Measurements from ENCODE around the gene CREG1.
"Not testable (repeated sequence)": the region's sequence is repeated elsewhere in the genome, so short reads cannot be mapped to it uniquely, and the experiment has no call there.

The CREG1 gene

GRCh38 chr1:167563579-167564246 is 10.2 kb upstream of the CREG1 start:
- DNase-seq = no peak

GRCh38 chr1:167562702-167563101 is 9.1 kb upstream of the CREG1 start:
- no peak for DNase-seq

DNA sequence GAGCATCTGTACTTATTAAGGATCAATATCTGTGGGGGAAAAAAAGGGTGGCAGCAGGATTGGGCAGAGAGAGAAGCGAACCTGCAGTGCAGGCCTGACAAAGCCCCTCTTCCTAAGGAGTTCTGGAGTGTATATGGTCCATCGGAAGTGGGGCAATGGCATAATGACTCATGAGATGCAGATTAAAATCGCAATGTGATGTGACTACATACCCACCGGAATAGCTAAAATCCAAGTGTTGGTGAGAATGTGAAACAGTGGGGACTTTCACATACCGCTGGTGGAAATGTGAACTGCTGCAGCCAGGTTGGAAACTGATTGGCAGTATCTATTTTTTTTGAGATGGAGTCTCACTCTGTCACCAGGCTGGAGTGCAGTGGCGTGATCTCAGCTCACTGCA is 8.2 kb upstream of the CREG1 start:
- no peak for DNase-seq

DNA sequence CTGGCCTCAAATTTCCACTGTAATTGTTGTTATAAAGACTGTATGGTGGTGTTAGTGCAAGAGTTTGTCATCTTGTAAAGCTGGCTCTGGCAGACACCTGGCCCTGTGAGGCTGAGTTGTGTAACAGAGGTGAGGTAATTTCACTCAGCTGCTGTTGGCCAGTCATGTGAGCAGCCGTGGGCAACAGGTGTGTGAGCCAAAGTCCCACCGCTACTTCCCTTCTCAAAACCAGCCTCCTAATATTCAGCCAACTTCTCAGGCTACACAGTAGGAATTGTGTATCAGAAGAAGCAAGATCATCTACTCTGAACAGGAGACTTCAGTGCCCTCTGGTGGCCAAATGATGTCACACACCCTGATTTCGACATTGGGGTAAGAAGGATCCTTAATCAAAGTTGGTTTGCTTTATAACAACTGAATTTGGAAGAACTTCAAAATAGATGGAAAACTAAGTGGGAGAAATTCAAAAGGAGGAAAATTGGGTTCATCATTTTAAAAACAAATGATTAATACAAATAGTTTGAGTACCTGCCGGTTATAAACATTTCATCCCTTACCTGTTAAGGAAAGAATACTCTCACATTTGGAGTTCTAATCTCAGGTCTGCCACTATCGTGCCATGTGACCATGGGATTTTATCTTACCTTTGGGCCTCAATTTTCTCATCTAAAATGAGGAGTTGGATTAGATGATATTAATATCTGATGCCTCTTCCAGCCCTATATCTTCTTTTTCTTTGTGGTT is 2.6 kb upstream of the CREG1 start:
- DNase-seq = peak; percentile 58

DNA sequence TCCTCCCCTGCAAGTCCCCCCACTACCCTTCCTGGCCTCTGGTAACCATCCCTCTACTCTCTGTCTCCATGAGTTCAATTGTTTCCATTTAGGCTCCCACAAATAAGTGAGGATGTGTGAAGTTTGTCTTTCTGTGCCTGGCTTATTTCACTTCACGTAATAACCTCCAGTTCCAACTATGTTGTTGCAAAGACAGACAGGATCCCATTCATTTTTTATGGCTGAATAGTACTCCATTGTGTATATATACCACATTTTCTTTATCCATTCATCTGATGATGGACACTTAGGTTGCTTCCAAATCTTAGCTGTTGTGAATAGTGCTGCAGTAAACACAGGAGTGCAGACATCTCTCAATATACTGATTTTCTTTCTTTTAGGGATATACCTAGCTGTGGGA is 1.5 kb upstream of the CREG1 start:
- DNase-seq = not testable (repeated sequence)

- DNase-seq = no peak
Observed at GRCh38 chr1:167554028-167554779, 642 bp upstream of the CREG1 start.

DNA sequence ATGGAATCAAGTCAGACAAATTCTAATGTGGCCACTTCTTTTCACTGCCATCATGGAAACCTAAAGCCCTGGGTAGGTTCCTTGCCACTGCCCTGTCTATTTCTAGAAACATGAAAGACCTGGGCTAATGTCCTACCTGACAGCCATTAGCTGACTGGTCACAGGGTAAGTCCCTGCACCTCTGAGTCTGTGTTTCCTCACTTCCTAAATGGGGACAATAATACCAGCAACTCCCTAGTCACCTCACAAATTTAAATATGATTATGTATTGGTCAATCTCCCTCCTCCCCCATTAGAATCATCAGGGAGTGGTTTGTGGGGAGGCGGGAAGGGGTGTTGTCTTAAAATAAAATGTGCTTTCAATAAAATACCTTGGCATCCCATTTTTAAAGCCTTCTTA is 2.2 kb downstream of the CREG1 start:
- no peak for DNase-seq

- DNase-seq = no peak
Observed at GRCh38 chr1:167548059-167548932, 5.3 kb downstream of the CREG1 start.

DNA sequence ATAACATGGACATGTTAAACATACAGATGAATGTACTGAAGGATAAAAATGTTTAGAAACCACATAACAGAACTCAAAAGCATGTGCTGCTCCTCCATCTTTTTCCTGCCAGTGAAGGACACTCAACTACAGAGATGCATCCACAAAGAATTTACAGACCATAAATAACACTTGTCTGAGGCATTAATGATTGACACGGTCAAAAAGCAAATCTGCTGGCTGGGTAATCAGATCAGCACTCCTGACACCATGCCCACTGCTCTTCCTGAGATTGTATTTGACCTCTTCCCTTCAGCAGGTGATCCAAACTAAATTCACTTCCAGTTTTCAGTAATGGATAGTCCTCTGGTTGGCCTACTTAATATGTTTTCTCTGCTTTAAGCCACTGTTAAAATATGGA is 6.6 kb downstream of the CREG1 start:
- DNase-seq = no peak

GRCh38 chr1:167545349-167545748 is 8.2 kb downstream of the CREG1 start:
- DNase-seq = no peak

GRCh38 chr1:167544447-167545093 is 9.0 kb downstream of the CREG1 start:
- DNase-seq = no peak

DNA sequence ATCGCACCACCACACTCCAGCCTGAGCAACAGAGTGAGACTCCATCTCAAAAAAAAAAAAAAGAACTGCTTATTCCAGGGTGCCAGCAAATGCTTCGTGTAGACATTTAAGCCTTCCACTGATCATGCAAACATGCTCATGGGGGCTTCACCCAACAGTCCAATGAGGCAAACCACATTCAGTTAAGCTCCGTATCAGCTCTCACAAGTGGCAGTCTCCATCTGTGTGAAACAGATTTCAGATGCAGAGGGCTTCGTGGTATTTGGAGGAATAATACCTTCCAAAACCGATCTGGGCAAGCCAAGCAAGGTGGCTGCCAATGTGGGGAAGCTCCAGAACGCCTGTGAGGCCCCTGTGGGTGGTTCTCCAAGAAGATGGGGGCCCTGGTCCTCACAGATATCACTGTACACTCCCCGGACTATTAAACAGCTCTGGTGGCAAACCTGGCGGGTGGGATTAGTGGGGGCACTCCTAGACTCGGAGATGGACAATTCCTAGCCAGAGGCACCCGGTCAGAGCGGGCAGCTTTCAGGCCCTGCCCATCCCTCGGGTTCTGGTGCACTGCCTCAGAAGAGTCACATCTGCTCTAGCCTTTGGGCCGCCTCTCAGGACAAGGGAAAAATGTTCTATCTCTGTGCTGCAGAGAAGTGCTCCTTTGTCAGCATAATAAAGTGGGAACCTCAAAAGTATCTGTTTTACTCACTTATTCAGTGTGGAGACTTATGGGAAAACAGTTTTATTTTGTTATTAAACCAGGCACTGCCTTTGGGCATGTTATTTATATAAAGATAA is 10.2 kb downstream of the CREG1 start:
- DNase-seq = no peak

DNA sequence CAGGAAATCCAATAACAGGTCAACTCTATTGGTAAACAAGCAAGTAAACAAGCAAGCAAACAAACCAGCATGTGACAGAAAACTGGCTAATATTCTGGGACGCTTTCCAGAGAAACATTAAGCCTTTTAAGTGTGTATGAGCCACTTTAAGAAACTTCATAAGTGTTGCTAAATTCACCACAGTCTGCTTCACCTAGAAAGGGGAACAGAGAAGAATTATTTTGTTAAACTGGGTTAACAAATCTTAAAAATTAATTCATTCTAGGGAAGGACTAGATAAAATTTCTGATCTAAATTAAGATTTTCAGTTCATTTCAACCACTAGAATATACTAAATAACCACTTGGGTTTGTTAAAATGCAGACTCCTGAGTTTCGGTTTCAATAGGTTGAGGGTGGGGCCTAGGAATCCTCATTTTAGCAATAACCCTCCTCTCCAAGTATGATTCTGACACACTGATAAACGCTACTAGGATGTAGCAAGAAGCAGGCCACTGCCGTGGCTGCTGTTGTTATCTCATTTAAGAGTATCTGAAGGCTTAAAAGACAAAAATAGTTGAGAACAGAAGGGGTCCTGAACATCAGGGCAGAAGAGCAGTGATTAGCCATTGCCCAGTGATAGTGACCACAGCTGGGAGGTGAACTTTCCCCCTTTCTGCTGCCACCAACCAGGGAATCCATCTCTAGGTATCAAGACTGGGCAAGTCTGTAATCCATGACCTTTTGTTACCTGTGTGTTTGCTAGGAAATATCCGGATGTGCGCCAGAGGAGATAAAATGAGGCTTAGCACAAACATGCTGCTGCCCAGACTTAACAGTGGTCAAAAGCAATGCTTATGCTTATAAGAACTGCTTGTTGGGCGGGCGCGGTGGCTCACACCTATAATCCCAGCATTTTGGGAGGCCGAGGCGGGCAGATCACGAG is 11.2 kb downstream of the CREG1 start:
- DNase-seq = no peak

DNA sequence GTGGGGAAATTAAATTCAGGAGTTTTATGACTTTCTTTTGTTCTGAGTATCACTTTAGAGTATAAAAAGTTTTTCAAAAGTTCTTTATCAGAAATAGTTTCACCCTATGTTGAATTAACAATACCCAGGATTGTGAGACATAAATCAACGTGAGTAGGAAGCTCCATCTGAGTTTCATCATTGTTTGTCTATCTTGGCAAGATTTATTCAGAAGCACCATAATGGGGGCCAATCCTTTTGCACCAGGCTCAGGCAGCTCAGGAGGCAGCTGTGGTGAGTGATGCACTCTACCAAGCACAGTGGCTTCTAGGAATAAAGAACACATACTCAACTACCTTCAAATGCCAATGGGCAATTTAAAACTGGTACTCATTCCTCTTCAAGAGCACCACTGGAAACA is 12.0 kb downstream of the CREG1 start:
- DNase-seq = no peak

DNA sequence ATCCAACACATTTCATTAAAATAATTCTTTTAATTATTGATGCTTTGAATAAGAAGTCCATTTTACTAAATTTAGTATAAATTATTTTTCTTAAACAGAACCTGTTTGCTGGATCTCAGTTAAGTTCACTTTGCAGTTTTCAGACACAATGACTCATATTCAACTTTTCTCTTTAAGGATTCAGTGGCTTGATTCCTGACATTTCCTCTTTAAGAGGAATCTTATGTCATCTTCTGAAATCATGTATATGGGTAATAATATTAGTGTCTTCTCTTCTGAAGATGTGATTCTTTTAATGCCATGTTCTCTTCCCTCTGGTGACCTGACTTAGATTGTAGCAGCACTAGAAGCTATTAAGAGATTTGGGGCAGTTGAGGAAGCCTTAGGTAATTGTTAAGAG is 12.6 kb downstream of the CREG1 start:
- DNase-seq = no peak

DNA sequence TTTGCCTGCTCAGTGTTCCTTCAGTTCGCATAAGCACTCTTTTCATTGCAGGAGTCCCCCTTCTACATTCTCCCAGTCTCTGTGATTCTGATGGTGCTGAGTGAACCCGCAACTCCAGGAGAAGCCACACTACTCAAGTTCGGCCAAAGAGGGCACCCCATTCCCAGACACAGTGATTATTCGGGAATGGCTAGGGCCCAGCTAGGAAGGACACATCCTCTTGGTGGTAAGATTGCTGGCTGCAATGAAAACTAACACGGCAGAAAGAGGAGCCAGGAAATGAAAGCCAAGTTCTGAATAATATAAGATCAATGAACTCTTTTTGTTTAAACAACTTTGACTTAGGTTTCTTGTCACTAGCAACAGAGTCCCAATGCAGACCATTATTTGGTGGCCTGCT is 14.9 kb downstream of the CREG1 start:
- DNase-seq = no peak

DNA sequence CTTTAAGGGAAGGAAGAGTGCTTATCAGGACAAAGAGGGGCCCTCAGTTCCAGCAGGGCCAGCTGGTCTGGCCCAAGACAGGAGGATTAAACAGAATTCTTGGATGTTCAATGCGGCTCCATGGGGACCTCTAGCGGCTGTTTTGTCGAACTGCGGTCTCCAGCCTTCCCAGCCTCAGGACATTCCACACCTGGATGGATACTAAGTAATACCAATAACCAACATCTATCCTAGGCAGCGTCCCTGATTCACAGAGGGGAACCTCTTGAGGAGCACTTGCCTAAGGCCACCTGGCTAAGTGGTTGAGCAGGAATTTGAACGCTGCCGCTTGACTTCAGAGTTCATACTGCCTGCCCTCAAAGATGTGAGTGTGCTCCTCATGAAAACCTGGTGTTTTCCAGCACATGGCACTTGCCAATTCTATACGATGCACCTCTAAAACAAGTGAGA is 19.7 kb downstream of the CREG1 start:
- peak; percentile 90 for DNase-seq

GRCh38 chr1:167532964-167533824 is 20.4 kb downstream of the CREG1 start:
- no peak for DNase-seq

GRCh38 chr1:167532375-167532774 is 21.2 kb downstream of the CREG1 start:
- DNase-seq = no peak

All from retina (tissue), 1 donor.